Ovary (tissue), 9 donors: ENCODE results near the gene PARM1. TPM values are rescaled to one million over a fixed set of nuclear protein-coding genes. Genes with fewer than 3 reads are reported as not detected.

Source experiments
- DNase-seq, 5 donors: peaks; one replicate each; pipeline ENCODE4 v3.0.0-alpha.2; 2019 to 2020
- H3K27ac ChIP-seq, 2 donors: fragments of 200-600 bp; one replicate each; pipeline versions ENCODE4 v1.5.1 to v1.8.0; 2019 to 2022
- H3K27me3 ChIP-seq: fragments of 200-600 bp; one replicate; pipeline ENCODE4 v1.8.0; 2022
- H3K36me3 ChIP-seq: fragments of 200-600 bp; sonication (generic); one replicate; pipeline ENCODE4 v1.5.1; 2019
- H3K4me1 ChIP-seq: one replicate; pipeline ENCODE4 v1.8.1; 2013; ENCODE audit warnings: mild to moderate bottlenecking, moderate library complexity; ENCODE audit not compliant: insufficient read depth
- H3K4me3 ChIP-seq: fragments of 200-600 bp; sonication (generic); one replicate; pipeline ENCODE4 v1.5.1; 2017
- H3K9me3 ChIP-seq, 2 donors: fragments of 200-600 bp in 1 of 2; sonication (generic) in 1 of 2; one replicate each; pipeline versions ENCODE4 v1.5.1 to v1.8.1; 2013 to 2019; ENCODE audit warnings: mild to moderate bottlenecking in 1 of 2, moderate library complexity in 1 of 2
- EP300 ChIP-seq: sonication (generic); formaldehyde crosslinking; IDR thresholded peaks from one replicate; pipeline ENCODE4 v1.6.1; 2017; ENCODE audit warnings: antibody characterized with exemption
- POLR2A ChIP-seq: fragments of 450-650 bp; IDR thresholded peaks from one replicate; pipeline ENCODE4 v1.6.1; 2017; ENCODE audit warnings: antibody characterized with exemption, mild to moderate bottlenecking, moderate library complexity
- WGBS, 3 donors: extraction: QIAGEN DNeasy Blood & Tissue Kit in 1 of 3; methylation state at CpG; one replicate each; pipeline versions ENCODE4 v1.1.5 to v1.1.7; 2013 to 2017; 5-methylcytosine and 5-hydroxymethylcytosine counted together
- intact Hi-C, 4 donors: fragments of 100-400 bp; cut with DNase I; formaldehyde crosslinking; loops; one replicate each; pipeline versions ENCODE4 v1.11.0 to v1.15.1; 2022 to 2023
- polyA plus RNA-seq, 2 donors: library from polyadenylated mRNA; stranded (reverse); fragments of 200-250 nt in 1 of 2; fragments of 350-450 nt in 1 of 2; fragmentation: Illumina TruSeq in 1 of 2; extraction: RNeasy Lipid Tissue Mini Kit (QIAGEN cat#74804) in 1 of 2; gene quantifications; one replicate each; pipeline ENCODE4 v1.2.3, GENCODE V29; 2013 to 2014
- total RNA-seq, 7 donors: library from RNA; depleted of rRNA in 2 of 7; stranded (reverse); fragments of >200 nt in 2 of 7; fragmentation: NEBNext Ultra II Directional in 3 of 7; extraction: Animal tissue kit (Norgen Biotek cat#: 25700) in 3 of 7; gene quantifications; one replicate each; pipeline versions ENCODE4 v1.1.0 to v1.2.4, GENCODE V29; 2016 to 2023
- TF ChIP-seq, protein P1 (sequence below), 3 donors: fragments of 450-650 bp in 2 of 3; fragments of 200-600 bp in 1 of 3; IDR thresholded peaks; one replicate each; pipeline versions ENCODE4 v1.5.1 to v1.8.0; 2016 to 2022; ENCODE audit warnings: antibody characterized with exemption in 3 of 3, mild to moderate bottlenecking in 1 of 3
- donor health status: DM: no; HTN: no; CAD: no; lungs with moderate emphysema.
- donor health status: DM: no; HTN: no; CAD: no.
- donor health status: Bipolar disorder and iron deficiency.
- donor health status: DM: yes; HTN: yes; CAD: no.
- donor health status: DM: no; HTN: no; CAD: no.
- donor health status: DM: yes; HTN: yes; CAD: no.

PARM1 gene
- total and polyA plus RNA-seq, 9 donors, result 1.9 to 90.1 (median 12.6) TPM

DNA sequence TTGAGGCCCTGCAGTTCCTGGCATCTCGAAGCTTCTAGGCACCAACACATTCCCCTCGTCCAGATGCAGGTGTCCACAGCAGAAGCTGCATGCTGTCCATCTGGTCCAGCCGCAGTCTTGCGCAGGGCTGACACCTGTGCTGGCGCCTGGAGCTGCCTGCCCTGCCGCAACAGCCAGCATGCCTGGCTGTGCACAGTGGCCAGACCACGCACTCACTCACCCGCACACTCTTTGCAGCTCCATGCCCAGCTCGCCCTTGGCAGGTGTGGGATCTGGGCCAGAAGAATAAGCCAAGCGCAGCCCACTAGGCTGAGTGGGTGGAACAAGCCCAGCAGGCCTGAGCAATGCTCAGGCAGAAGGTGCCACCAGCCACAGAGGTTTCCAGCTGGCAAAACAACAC lies 125.6 kb downstream of the PARM1 start:
- no peak overlapping the region for H3K4me3 ChIP-seq
- H3K27me3 ChIP-seq, result no peaks in the 10 kb centered on the region
- H3K4me1 ChIP-seq, result no peaks in the 10 kb centered on the region
- no peak overlapping the region for H3K27ac ChIP-seq
- WGBS, 3 donors, result 90 to 97% (median 91%) methylated on average over 9 to 10 of the region's 10 CpGs
- intact Hi-C loops, result no loop called here
- DNase-seq, result no peak
- TF ChIP-seq, protein P1, sequence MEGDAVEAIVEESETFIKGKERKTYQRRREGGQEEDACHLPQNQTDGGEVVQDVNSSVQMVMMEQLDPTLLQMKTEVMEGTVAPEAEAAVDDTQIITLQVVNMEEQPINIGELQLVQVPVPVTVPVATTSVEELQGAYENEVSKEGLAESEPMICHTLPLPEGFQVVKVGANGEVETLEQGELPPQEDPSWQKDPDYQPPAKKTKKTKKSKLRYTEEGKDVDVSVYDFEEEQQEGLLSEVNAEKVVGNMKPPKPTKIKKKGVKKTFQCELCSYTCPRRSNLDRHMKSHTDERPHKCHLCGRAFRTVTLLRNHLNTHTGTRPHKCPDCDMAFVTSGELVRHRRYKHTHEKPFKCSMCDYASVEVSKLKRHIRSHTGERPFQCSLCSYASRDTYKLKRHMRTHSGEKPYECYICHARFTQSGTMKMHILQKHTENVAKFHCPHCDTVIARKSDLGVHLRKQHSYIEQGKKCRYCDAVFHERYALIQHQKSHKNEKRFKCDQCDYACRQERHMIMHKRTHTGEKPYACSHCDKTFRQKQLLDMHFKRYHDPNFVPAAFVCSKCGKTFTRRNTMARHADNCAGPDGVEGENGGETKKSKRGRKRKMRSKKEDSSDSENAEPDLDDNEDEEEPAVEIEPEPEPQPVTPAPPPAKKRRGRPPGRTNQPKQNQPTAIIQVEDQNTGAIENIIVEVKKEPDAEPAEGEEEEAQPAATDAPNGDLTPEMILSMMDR (IDR thresholded peaks at IDR 0.05), result no peak
- TF ChIP-seq POLR2A, result no peak
- no peak for TF ChIP-seq EP300
- no peaks in the 10 kb centered on the region for H3K9me3 ChIP-seq
- H3K36me3 ChIP-seq, result no peaks in the 10 kb centered on the region

DNA sequence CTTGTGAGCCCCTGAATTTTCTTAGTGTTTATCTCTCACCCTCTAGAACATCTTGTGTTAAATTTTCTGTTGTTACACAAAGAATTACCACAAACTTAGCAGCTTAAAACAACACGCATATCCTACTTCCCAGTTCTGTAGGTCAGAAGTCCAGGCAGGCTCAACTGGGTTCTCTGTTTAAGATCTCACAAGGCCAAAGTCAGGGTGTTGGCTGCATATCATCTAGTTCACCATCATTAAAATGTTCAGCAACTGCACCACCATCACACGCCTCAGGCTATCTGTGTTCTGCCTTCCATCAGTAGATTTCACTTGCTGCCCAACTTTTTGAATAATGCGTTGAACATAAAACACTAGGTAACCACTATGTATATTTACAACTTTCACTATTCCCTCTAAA lies 130.5 kb downstream of the PARM1 start:
- no peaks in the 10 kb centered on the region for H3K4me1 ChIP-seq
- no peaks in the 10 kb centered on the region for H3K27me3 ChIP-seq
- no peaks in the 10 kb centered on the region for H3K9me3 ChIP-seq
- intact Hi-C loops, result no loop called here
- no peaks in the 10 kb centered on the region for H3K36me3 ChIP-seq
- TF ChIP-seq EP300 (no peak), POLR2A (no peak)
- TF ChIP-seq, protein P1 (IDR thresholded peaks at IDR 0.05), result no peak
- H3K4me3 ChIP-seq, result no peak overlapping the region
- DNase-seq, result no peak
- H3K27ac ChIP-seq, result no peak overlapping the region
- WGBS, 3 donors, result 90 to 92% (median 91%) methylated on average over 3 of the region's 3 CpGs

DNA sequence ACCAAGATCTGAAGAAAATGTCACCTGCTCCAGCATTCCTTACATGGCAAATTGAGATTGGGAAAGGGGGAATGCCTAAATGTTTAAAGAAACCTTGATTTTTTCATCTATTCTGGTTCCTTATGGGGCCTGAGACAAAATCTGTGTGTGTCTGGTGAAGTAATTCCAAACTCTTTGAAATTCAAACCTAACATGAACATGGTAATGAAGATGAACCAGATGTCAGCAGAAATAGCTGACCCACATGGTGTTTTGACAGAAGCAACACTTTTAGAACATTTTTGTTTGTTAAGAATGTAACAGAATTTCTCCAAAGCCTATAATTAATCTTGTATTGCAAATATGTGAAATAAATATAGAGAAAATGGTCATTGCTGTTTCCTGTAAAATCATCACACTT lies 133.0 kb downstream of the PARM1 start:
- Histone ChIP-seq H3K36me3 (no peaks in the 10 kb centered on the region), H3K27ac (no peak overlapping the region), H3K27me3 (no peaks in the 10 kb centered on the region), H3K4me3 (no peak overlapping the region), H3K4me1 (no peaks in the 10 kb centered on the region), H3K9me3 (no peaks in the 10 kb centered on the region)
- intact Hi-C loops, result no loop called here
- TF ChIP-seq EP300, result no peak
- TF ChIP-seq POLR2A, result no peak
- TF ChIP-seq, protein P1 (IDR thresholded peaks at IDR 0.05), result no peak
- no peak for DNase-seq

DNA sequence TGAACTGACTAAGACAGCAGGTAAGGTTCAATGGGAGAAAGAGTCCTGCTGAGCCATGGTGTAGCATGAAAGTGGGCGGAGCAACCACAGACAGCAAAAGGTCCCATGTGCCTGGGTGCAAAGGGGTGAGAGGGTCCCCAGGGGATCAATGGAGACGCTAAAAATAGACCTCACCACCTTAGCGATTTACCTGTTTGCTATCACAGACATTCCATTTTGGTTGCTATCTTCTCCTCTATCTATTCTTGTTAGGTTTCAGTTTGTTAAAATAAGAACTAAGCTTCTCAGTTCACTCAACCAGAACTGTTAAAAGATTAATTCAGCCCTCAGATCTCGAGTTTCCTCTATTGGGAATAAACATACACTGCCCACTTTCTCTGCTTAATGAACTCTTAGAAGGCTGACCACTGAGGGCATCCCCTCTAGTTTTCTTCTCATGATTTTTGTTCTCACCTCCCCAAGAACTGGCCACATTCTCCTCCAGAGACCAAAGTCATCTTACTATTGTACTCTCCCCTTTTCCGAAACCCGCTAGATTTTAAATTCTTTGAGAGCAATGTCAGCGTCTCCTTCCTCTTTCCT lies 136.7 kb downstream of the PARM1 start:
- WGBS, 3 donors, result 85 to 86% (median 86%) methylated on average over 7 of the region's 7 CpGs
- H3K27me3 ChIP-seq, result no peaks in the 10 kb centered on the region

More for the DNA sequence above, 136.7 kb downstream of the PARM1 start:
- DNase-seq, result no peak
- intact Hi-C loops, result no loop called here
- H3K4me1 ChIP-seq, result no peaks in the 10 kb centered on the region
- no peak overlapping the region for H3K4me3 ChIP-seq
- TF ChIP-seq EP300 (no peak), POLR2A (no peak)
- TF ChIP-seq, protein P1 (IDR thresholded peaks at IDR 0.05), result no peak
- no peaks in the 10 kb centered on the region for H3K36me3 ChIP-seq
- no peaks in the 10 kb centered on the region for H3K9me3 ChIP-seq
- no peak overlapping the region for H3K27ac ChIP-seq
